Measurements from ENCODE around the gene GPD2. TPM values are rescaled to one million over a fixed set of nuclear protein-coding genes. Genes with fewer than 3 reads are reported as not detected.

The GPD2 gene
- total and polyA plus RNA-seq, 2 donors from 2014 or later, result 6.2 to 32.3 TPM

GRCh38 chr2:156397229-156397628, 39.0 kb upstream of the GPD2 start:
- no peak overlapping the region for H3K27ac ChIP-seq (ENCODE audit: low read depth in 2 of 2, low read length in 2 of 2)
- H3K36me3 ChIP-seq (ENCODE audit: control insufficient read depth in 2 of 3, insufficient read depth in 3 of 3, low read length in 3 of 3), result no peaks in the 10 kb centered on the region
- no peak for FAIRE-seq
- H3K9me3 ChIP-seq (ENCODE audit: control insufficient read depth in 2 of 3, insufficient read depth in 1 of 3, low read length in 3 of 3), result no peaks in the 10 kb centered on the region
- H3K27me3 ChIP-seq (ENCODE audit: control insufficient read depth, insufficient read depth, low read length), result no peaks in the 10 kb centered on the region
- intact Hi-C loops (cut with DNase I), result no loop called here
- no peak for TF ChIP-seq CTCF (IDR thresholded peaks at IDR 0.05; ENCODE audit: borderline replicate concordance, extremely low read depth, insufficient read depth)
- H3K4me1 ChIP-seq (ENCODE audit: control insufficient read depth in 2 of 3, insufficient read depth in 2 of 3, low read depth in 1 of 3, low read length in 3 of 3), result peaks cover 0 to 6% (median 2%) of the 10 kb centered on the region in 3 donors
- H3K4me3 ChIP-seq (ENCODE audit: low read length in 3 of 3), result no peak overlapping the region
- no peak for DNase-seq
- H3K9ac ChIP-seq (ENCODE audit: low read length in 3 of 3), result no peak overlapping the region

- Histone ChIP-seq H3K4me1 (ENCODE audit: control insufficient read depth in 2 of 3, insufficient read depth in 2 of 3, low read depth in 1 of 3, low read length in 3 of 3) (peaks cover 0 to 6% (median 2%) of the 10 kb centered on the region in 3 donors), H3K36me3 (ENCODE audit: control insufficient read depth in 2 of 3, insufficient read depth in 3 of 3, low read length in 3 of 3) (no peaks in the 10 kb centered on the region), H3K9me3 (ENCODE audit: control insufficient read depth in 2 of 3, insufficient read depth in 1 of 3, low read length in 3 of 3) (no peaks in the 10 kb centered on the region), H3K27me3 (ENCODE audit: control insufficient read depth, insufficient read depth, low read length) (no peaks in the 10 kb centered on the region), H3K27ac (ENCODE audit: low read depth in 2 of 2, low read length in 2 of 2) (no peak overlapping the region), H3K9ac (ENCODE audit: low read length in 3 of 3) (no peak overlapping the region), H3K4me3 (ENCODE audit: low read length in 3 of 3) (no peak overlapping the region)
- no peak for DNase-seq
- FAIRE-seq, result no peak
- intact Hi-C loops (cut with DNase I), result no loop called here
- TF ChIP-seq CTCF (IDR thresholded peaks at IDR 0.05; ENCODE audit: borderline replicate concordance, extremely low read depth, insufficient read depth), result no peak
These were observed 38.0 kb upstream of the GPD2 start for GRCh38 chr2:156398176-156398575.

- Histone ChIP-seq H3K27ac (ENCODE audit: low read depth in 2 of 2, low read length in 2 of 2) (peak overlapping the region; percentile 81 to 94), H3K27me3 (ENCODE audit: control insufficient read depth, insufficient read depth, low read length) (no peaks in the 10 kb centered on the region), H3K9ac (ENCODE audit: low read length in 3 of 3) (peak overlapping the region; percentile 3 to 99 (median 63)), H3K4me3 (ENCODE audit: low read length in 3 of 3) (peak overlapping the region; percentile 65 to 93 (median 90)), H3K4me1 (ENCODE audit: control insufficient read depth in 2 of 3, insufficient read depth in 2 of 3, low read depth in 1 of 3, low read length in 3 of 3) (peaks cover 0 to 6% (median 2%) of the 10 kb centered on the region in 3 donors), H3K9me3 (ENCODE audit: control insufficient read depth in 2 of 3, insufficient read depth in 1 of 3, low read length in 3 of 3) (no peaks in the 10 kb centered on the region), H3K36me3 (ENCODE audit: control insufficient read depth in 2 of 3, insufficient read depth in 3 of 3, low read length in 3 of 3) (no peaks in the 10 kb centered on the region)
- no peak for FAIRE-seq
- DNase-seq, result peak in 1 of 5 donors; percentile 3
- no peak for TF ChIP-seq CTCF (IDR thresholded peaks at IDR 0.05; ENCODE audit: borderline replicate concordance, extremely low read depth, insufficient read depth)
- intact Hi-C loops (cut with DNase I), result no loop called here
These were observed 36.8 kb upstream of the GPD2 start for GRCh38 chr2:156399224-156399949.

All from kidney (tissue), 14 donors.